K562 (cell line): Measurements from ENCODE around the gene FHIP1B. TPM values are rescaled to one million over a fixed set of nuclear protein-coding genes. Genes with fewer than 3 reads are reported as not detected.

Experiments
- ATAC-seq: fragments of 200-7000 bp; cut with Tn5 transposase; 3 replicates; pipeline ENCODE4 v1.9.1; 2020; ENCODE audit warnings: moderate library complexity
- BruUV-seq: library from RNA; stranded (reverse); fragments of 400-500 nt; replicated peaks from 2 replicates; lab custom pipeline; 2021; lab: Mats Ljungman, UMichigan
- CTCF ChIA-PET: fragments of 300-600 bp; formaldehyde crosslinking; extraction: SDS; loops from one replicate; lab custom pipeline; 2021; ENCODE audit warnings: low intra/inter-chr PET ratio; lab: Yijun Ruan, JAX
- POLR2A ChIA-PET: fragments of 300-600, 350-650 bp; sonication (Branson Sonifier 250); formaldehyde crosslinking; extraction: SDS; loops from one replicate; lab custom pipeline; 2021; ENCODE audit warnings: antibody characterized with exemption, inconsistent platforms; lab: Yijun Ruan, JAX
- DNase-seq, 4 experiments: peaks; one replicate each; pipeline versions ENCODE4 v3.0.0 to v3.0.0-alpha.2; 2011 to 2018; ENCODE audit warnings: low spot score in 3 of 4, mixed read lengths in 3 of 4; ENCODE audit errors: extremely low read depth in 1 of 4
- FAIRE-seq: peaks from 2 replicates; lab custom pipeline; 2011; peaks lifted over from hg19 to GRCh38; lab: Jason Lieb, UNC
- H2AFZ ChIP-seq: 2 replicates; pipeline ENCODE4 v1.6.0; 2011; ENCODE audit warnings: low read depth, low read length, control low read depth, inconsistent platforms
- H3K27ac ChIP-seq: fragments of 200-600 bp; 3 replicates; pipeline ENCODE4 v1.8.0; 2011; ENCODE audit warnings: low read depth, mild to moderate bottlenecking, control low read depth, inconsistent platforms, low read length, moderate library complexity, mixed read lengths; ENCODE audit errors: extremely low read depth
- H3K27me3 ChIP-seq, 2 experiments: fragments of 300-600 bp in 1 of 2; 2 replicates in 1 of 2; 3 replicates in 1 of 2; pipeline versions ENCODE4 v1.6.0 to v1.8.0; 2011; ENCODE audit warnings: inconsistent platforms in 2 of 2, low read length in 2 of 2, mild to moderate bottlenecking in 1 of 2, mixed read lengths in 1 of 2, moderate library complexity in 1 of 2; ENCODE audit not compliant: control insufficient read depth in 2 of 2, insufficient read depth in 2 of 2
- H3K36me3 ChIP-seq: fragments of 300-600 bp; 3 replicates; pipeline ENCODE4 v1.8.0; 2011; ENCODE audit warnings: mild to moderate bottlenecking, low read length, inconsistent platforms; ENCODE audit not compliant: control insufficient read depth, insufficient read depth
- H3K4me1 ChIP-seq, 2 experiments: fragments of 200-600 bp in 1 of 2; replicated peaks in 1 of 2; 2 replicates in 1 of 2; 3 replicates in 1 of 2; pipeline versions ENCODE4 v1.5.1 to v1.8.0; 2011; ENCODE audit warnings: inconsistent platforms in 2 of 2, low read length in 2 of 2, mild to moderate bottlenecking in 1 of 2, mixed read lengths in 1 of 2, moderate library complexity in 1 of 2; ENCODE audit not compliant: control insufficient read depth in 2 of 2, insufficient read depth in 2 of 2
- H3K4me2 ChIP-seq: 2 replicates; pipeline ENCODE4 v1.6.1; 2011; ENCODE audit warnings: low read length, control low read depth, inconsistent platforms, mixed read lengths; ENCODE audit not compliant: insufficient read depth
- H3K4me3 ChIP-seq: fragments of 200-600 bp; sonication (generic), shearing (Covaris generic); 2 replicates; pipeline ENCODE4 v1.5.1; 2016; ENCODE audit warnings: control low read depth, inconsistent platforms
- H3K79me2 ChIP-seq: fragments of 200-600 bp; 3 replicates; pipeline ENCODE4 v1.8.0; 2011; ENCODE audit warnings: low read length, inconsistent platforms; ENCODE audit not compliant: control insufficient read depth, insufficient read depth
- H3K9ac ChIP-seq, 2 experiments: 2 replicates each; pipeline versions ENCODE4 v1.6.0 to v1.6.1; 2011; ENCODE audit warnings: low read depth in 2 of 2, low read length in 2 of 2, control low read depth in 1 of 2, inconsistent platforms in 1 of 2, mild to moderate bottlenecking in 1 of 2, mixed read lengths in 1 of 2; ENCODE audit not compliant: insufficient read depth in 1 of 2
- H3K9me1 ChIP-seq: one replicate; pipeline ENCODE4 v1.6.0; 2011; ENCODE audit warnings: inconsistent platforms, mild to moderate bottlenecking, low read length, moderate library complexity; ENCODE audit not compliant: control insufficient read depth, insufficient read depth
- H3K9me3 ChIP-seq: replicated peaks from 2 replicates; pipeline ENCODE4 v1.5.1; 2011; ENCODE audit warnings: low read depth, low read length, inconsistent platforms; ENCODE audit not compliant: control insufficient read depth, insufficient read depth
- H4K20me1 ChIP-seq: replicated peaks from 2 replicates; pipeline ENCODE4 v1.6.1; 2011; ENCODE audit warnings: low read length, inconsistent platforms, mixed read lengths; ENCODE audit not compliant: control insufficient read depth, insufficient read depth
- CBX3 ChIP-seq, 2 experiments: IDR thresholded peaks; 1 replicate in 1 of 2; 2 replicates in 1 of 2; pipeline ENCODE4 v1.6.1; 2012; ENCODE audit warnings: inconsistent platforms in 2 of 2, low read length in 2 of 2, borderline replicate concordance in 1 of 2, control low read depth in 1 of 2
- CC2D1A ChIP-seq: fragments of 450-650 bp; IDR thresholded peaks from 2 replicates; pipeline ENCODE4 v1.6.1; 2017; ENCODE audit warnings: mild to moderate bottlenecking
- CTBP1 ChIP-seq: fragments of 450-650 bp; IDR thresholded peaks from 2 replicates; pipeline ENCODE4 v1.6.1; 2016; ENCODE audit warnings: borderline replicate concordance
- GATAD2B ChIP-seq: fragments of 450-650 bp; IDR thresholded peaks from 2 replicates; pipeline ENCODE4 v1.6.1; 2017; ENCODE audit warnings: mild to moderate bottlenecking, borderline replicate concordance
- KDM4B ChIP-seq, 2 experiments: fragments of 450-650 bp in 1 of 2; sonication (generic) in 1 of 2; IDR thresholded peaks; 2 replicates each; pipeline ENCODE4 v1.6.1; 2016 to 2017; ENCODE audit warnings: borderline replicate concordance in 2 of 2, antibody characterized with exemption in 1 of 2, low read depth in 1 of 2, mild to moderate bottlenecking in 1 of 2
- PTBP1 ChIP-seq: fragments of 200-400 bp; formaldehyde crosslinking; IDR thresholded peaks from 2 replicates; pipeline ENCODE4 v1.6.1; 2017; ENCODE audit warnings: low read depth, low read length
- RBM14 ChIP-seq: fragments of 200-400 bp; formaldehyde crosslinking; IDR thresholded peaks from 2 replicates; pipeline ENCODE4 v1.6.1; 2018; ENCODE audit warnings: low read depth, mild to moderate bottlenecking, low read length, moderate library complexity, borderline replicate concordance; ENCODE audit not compliant: insufficient read depth
- XRCC5 ChIP-seq: fragments of 200-400 bp; formaldehyde crosslinking; IDR thresholded peaks from 2 replicates; pipeline ENCODE4 v1.6.1; 2017; ENCODE audit warnings: low read depth, mild to moderate bottlenecking, low read length
- ZNF766 ChIP-seq: fragments of 200-800 bp; sonication (Bioruptor generic); conservative IDR thresholded peaks from 2 replicates; pipeline ENCODE4 v1.6.1; 2016; ENCODE audit warnings: missing genetic modification characterization, missing compliant biosample characterization
- WGBS: fragments of 100-300 bp; shearing (Covaris generic); methylation state at CpG from one replicate; pipeline ENCODE4 v1.1.6; 2016; ENCODE audit warnings: low coverage, mixed read lengths; ENCODE audit not compliant: insufficient coverage; ENCODE audit errors: missing lambda C conversion rate; 5-methylcytosine and 5-hydroxymethylcytosine counted together
- in situ Hi-C: fragments of 300-500 bp; cut with MboI; formaldehyde crosslinking; loops from 4 replicates; pipeline ENCODE4 v1.15.0; 2018; ENCODE audit warnings: inconsistent platforms, mixed read lengths
- intact Hi-C: fragments of 100-400 bp; cut with micrococcal nuclease; formaldehyde crosslinking; loops from 2 replicates; pipeline ENCODE4 v1.14.2; 2022
- polyA plus RNA-seq, 8 experiments: library from polyadenylated mRNA; depleted of rRNA in 4 of 8; stranded (reverse) in 5 of 8; unstranded in 3 of 8; fragments of >200 nt; fragmentation: Nextera tagmentation in 2 of 8; fragmentation: Illumina TruSeq in 1 of 8; extraction: Ambion mirVana in 2 of 8; extraction: Trizol in 1 of 8; gene quantifications; 2 replicates each; pipeline versions ENCODE4 v1.2.1 to v1.2.3, GENCODE V29; 2011 to 2014; ENCODE audit warnings: inconsistent platforms in 1 of 8, missing spikeins in 1 of 8
- total RNA-seq, 7 experiments: library from RNA; depleted of rRNA in 6 of 7; stranded (reverse); fragments of >200 nt in 6 of 7; fragmentation: Illumina TruSeq in 2 of 7; extraction: Trizol in 2 of 7; gene quantifications; 2 replicates each; pipeline versions ENCODE4 v1.2.1 to v1.2.3, GENCODE V29; 2011 to 2021; ENCODE audit warnings: low replicate concordance in 1 of 7
- TF ChIP-seq, protein P1 (sequence below), 3 experiments: IDR thresholded peaks in 2 of 3; conservative IDR thresholded peaks in 1 of 3; 2 replicates each; pipeline ENCODE4 v1.5.1; 2011 to 2012; ENCODE audit warnings: low read length in 3 of 3, mild to moderate bottlenecking in 3 of 3, control low read depth in 2 of 3, improper control_type of control experiment in 1 of 3, inconsistent platforms in 1 of 3, low read depth in 1 of 3, mixed read lengths in 1 of 3, moderate library complexity in 1 of 3; ENCODE audit not compliant: insufficient read depth in 2 of 3
- TF ChIP-seq, protein P2 (sequence below): sonication (generic); formaldehyde crosslinking; IDR thresholded peaks from 2 replicates; pipeline ENCODE4 v1.8.0; 2022; ENCODE audit warnings: mild to moderate bottlenecking, missing genetic modification reagents
- TF ChIP-seq, protein P3 (sequence below), 2 experiments: fragments of 450-650 bp in 1 of 2; sonication (generic) in 1 of 2; formaldehyde crosslinking; conservative IDR thresholded peaks; 2 replicates each; pipeline versions ENCODE4 v1.4.0 to v1.8.1; 2020 to 2022; ENCODE audit warnings: mild to moderate bottlenecking in 1 of 2, missing genetic modification reagents in 1 of 2
- TF ChIP-seq, protein P4 (sequence below): IDR thresholded peaks from 2 replicates; pipeline ENCODE4 v1.6.1; 2011; ENCODE audit warnings: borderline replicate concordance, low read depth, mild to moderate bottlenecking, moderate library complexity, low read length; ENCODE audit not compliant: insufficient read depth, poor library complexity, severe bottlenecking
- TF ChIP-seq, protein P5 (sequence below), 2 experiments: fragments of 450-650 bp; IDR thresholded peaks; 2 replicates each; pipeline ENCODE4 v1.6.1; 2016

The FHIP1B gene
- total and polyA plus RNA-seq, 9 of the 15 experiments (the other 6 are each of a cell fraction or from before 2014, with no cell fraction given): 0.94 to 24.7 (median 15.6) TPM

DNA sequence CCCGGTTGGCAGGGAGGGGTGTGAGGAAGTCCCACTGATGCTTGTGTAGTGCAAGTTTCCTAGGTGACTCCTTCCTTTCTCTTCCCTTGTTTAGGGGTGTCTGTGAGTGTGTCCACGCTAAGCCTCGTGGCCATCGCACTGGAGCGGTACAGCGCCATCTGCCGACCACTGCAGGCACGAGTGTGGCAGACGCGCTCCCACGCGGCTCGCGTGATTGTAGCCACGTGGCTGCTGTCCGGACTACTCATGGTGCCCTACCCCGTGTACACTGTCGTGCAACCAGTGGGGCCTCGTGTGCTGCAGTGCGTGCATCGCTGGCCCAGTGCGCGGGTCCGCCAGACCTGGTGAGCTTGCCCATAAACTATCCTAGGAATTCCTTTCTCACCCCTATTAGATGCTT lies 35.6 kb upstream of the FHIP1B start:
- Histone ChIP-seq H3K9ac (no peak overlapping the region; a peak in 1 of 4 replicates), H3K4me2 (peak overlapping the region; percentile 34), H3K4me1 (peaks cover 0 to 18% of the 10 kb centered on the region in 2 experiments; a peak in 2 of 5 replicates), H3K4me3 (no peak overlapping the region), H3K36me3 (no peaks in the 10 kb centered on the region), H3K27ac (no peak overlapping the region), H3K27me3 (peaks cover 4 to 6% of the 10 kb centered on the region in 2 experiments; a peak in 2 of 5 replicates), H3K9me1 (no peaks in the 10 kb centered on the region), H3K9me3 (no peaks in the 10 kb centered on the region), H2AFZ (peak overlapping the region; percentile 75), H3K79me2 (no peaks in the 10 kb centered on the region), H4K20me1 (no peaks in the 10 kb centered on the region)
- FAIRE-seq (peak; percentile 75), ATAC-seq (peak; percentile 94), DNase-seq (peak; percentile 54 to 67 (median 66))
- BruUV-seq: no TSS peak
- ChIA-PET POLR2A (interaction anchor here (2.1 kb wide), 1 partner anchor 9 kb away, joined by 8 read pairs; no protein-coding TSS in a partner anchor), CTCF (no interaction called here)
- intact Hi-C loops: no loop called here
- in situ Hi-C loops: no loop called here
- WGBS: 26% methylated on average over 22 of the region's 24 CpGs
- TF ChIP-seq GATAD2B (0 out of 2 replicates have a peak, but pooled peaks have one; percentile 40), CBX3 (IDR thresholded peaks at IDR 0.05; ENCODE audit: borderline replicate concordance in 1 of 2, low read length in 2 of 2) (peak in 1 of 2 experiments; percentile 70; a peak in 1 of 3 replicates), RBM14 (no peak), CC2D1A (no peak), PTBP1 (no peak), XRCC5 (no peak), CTBP1 (0 out of 2 replicates have a peak, but pooled peaks have one; percentile 22), KDM4B (IDR thresholded peaks at IDR 0.05; ENCODE audit: borderline replicate concordance in 2 of 2, low read depth in 1 of 2) (no peak), ZNF766 (CRISPR knock-in tag) (no peak)
- TF ChIP-seq, protein P1, sequence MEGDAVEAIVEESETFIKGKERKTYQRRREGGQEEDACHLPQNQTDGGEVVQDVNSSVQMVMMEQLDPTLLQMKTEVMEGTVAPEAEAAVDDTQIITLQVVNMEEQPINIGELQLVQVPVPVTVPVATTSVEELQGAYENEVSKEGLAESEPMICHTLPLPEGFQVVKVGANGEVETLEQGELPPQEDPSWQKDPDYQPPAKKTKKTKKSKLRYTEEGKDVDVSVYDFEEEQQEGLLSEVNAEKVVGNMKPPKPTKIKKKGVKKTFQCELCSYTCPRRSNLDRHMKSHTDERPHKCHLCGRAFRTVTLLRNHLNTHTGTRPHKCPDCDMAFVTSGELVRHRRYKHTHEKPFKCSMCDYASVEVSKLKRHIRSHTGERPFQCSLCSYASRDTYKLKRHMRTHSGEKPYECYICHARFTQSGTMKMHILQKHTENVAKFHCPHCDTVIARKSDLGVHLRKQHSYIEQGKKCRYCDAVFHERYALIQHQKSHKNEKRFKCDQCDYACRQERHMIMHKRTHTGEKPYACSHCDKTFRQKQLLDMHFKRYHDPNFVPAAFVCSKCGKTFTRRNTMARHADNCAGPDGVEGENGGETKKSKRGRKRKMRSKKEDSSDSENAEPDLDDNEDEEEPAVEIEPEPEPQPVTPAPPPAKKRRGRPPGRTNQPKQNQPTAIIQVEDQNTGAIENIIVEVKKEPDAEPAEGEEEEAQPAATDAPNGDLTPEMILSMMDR (IDR thresholded peaks at IDR 0.05 in 2 of 3, conservative IDR thresholded peaks at IDR 0.05 in 1 of 3; ENCODE audit: insufficient read depth in 2 of 3, low read depth in 1 of 3, low read length in 3 of 3): peak; percentile 74 to 86 (median 85)
- TF ChIP-seq, protein P2, sequence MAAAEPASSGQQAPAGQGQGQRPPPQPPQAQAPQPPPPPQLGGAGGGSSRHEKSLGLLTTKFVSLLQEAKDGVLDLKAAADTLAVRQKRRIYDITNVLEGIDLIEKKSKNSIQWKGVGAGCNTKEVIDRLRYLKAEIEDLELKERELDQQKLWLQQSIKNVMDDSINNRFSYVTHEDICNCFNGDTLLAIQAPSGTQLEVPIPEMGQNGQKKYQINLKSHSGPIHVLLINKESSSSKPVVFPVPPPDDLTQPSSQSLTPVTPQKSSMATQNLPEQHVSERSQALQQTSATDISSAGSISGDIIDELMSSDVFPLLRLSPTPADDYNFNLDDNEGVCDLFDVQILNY (CRISPR knock-in tag): peak; percentile 17; the same call in 1 of the 2 replicates
- TF ChIP-seq, protein P3, sequence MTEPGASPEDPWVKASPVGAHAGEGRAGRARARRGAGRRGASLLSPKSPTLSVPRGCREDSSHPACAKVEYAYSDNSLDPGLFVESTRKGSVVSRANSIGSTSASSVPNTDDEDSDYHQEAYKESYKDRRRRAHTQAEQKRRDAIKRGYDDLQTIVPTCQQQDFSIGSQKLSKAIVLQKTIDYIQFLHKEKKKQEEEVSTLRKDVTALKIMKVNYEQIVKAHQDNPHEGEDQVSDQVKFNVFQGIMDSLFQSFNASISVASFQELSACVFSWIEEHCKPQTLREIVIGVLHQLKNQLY (CRISPR knock-in tag; conservative IDR thresholded peaks at IDR 0.05): peak in 1 of 2 experiments; percentile 70; a peak in 1 of 4 replicates
- TF ChIP-seq, protein P4, sequence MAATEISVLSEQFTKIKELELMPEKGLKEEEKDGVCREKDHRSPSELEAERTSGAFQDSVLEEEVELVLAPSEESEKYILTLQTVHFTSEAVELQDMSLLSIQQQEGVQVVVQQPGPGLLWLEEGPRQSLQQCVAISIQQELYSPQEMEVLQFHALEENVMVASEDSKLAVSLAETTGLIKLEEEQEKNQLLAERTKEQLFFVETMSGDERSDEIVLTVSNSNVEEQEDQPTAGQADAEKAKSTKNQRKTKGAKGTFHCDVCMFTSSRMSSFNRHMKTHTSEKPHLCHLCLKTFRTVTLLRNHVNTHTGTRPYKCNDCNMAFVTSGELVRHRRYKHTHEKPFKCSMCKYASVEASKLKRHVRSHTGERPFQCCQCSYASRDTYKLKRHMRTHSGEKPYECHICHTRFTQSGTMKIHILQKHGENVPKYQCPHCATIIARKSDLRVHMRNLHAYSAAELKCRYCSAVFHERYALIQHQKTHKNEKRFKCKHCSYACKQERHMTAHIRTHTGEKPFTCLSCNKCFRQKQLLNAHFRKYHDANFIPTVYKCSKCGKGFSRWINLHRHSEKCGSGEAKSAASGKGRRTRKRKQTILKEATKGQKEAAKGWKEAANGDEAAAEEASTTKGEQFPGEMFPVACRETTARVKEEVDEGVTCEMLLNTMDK: peak; percentile 37
- TF ChIP-seq, protein P5, sequence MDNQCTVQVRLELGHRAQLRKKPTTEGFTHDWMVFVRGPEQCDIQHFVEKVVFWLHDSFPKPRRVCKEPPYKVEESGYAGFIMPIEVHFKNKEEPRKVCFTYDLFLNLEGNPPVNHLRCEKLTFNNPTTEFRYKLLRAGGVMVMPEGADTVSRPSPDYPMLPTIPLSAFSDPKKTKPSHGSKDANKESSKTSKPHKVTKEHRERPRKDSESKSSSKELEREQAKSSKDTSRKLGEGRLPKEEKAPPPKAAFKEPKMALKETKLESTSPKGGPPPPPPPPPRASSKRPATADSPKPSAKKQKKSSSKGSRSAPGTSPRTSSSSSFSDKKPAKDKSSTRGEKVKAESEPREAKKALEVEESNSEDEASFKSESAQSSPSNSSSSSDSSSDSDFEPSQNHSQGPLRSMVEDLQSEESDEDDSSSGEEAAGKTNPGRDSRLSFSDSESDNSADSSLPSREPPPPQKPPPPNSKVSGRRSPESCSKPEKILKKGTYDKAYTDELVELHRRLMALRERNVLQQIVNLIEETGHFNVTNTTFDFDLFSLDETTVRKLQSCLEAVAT (IDR thresholded peaks at IDR 0.05): no peak
